ENCODE measurements around the gene GRIN2A.

- TF ChIP-seq EZH2 (IDR thresholded peaks at IDR 0.05; ENCODE audit: borderline replicate concordance, insufficient read depth, low read depth, low read length, poor library complexity, severe bottlenecking) (no peak), CTCF (IDR thresholded peaks at IDR 0.05) (no peak)
These were observed 331.4 kb downstream of the GRIN2A start for GRCh38 chr16:9850817-9851216.
